ENCODE data around the gene TMEM109. TPM values are rescaled to one million over a fixed set of nuclear protein-coding genes. Genes with fewer than 3 reads are reported as not detected.

TMEM109 gene
- total and polyA plus RNA-seq, 2 of the 13 experiments (the other 11 are each of a cell fraction or from before 2014, with no cell fraction given): 7.7 to 18.0 TPM

- Histone ChIP-seq H4K20me1 (ENCODE audit: insufficient read depth, low read length) (no peaks in the 10 kb centered on the region), H3K4me3 (replicated peaks in 1 of 3; ENCODE audit: insufficient read depth in 1 of 3, low read depth in 2 of 3, low read length in 3 of 3) (no peak overlapping the region), H3K9me3 (ENCODE audit: low read length) (no peaks in the 10 kb centered on the region), H3K4me1 (ENCODE audit: insufficient read depth, low read length) (peaks cover 27% of the 10 kb centered on the region), H2AFZ (ENCODE audit: low read length) (no peak overlapping the region), H3K27ac (ENCODE audit: extremely low read length, insufficient read depth, low read length) (no peak overlapping the region), H3K4me2 (ENCODE audit: low read depth, low read length) (peak overlapping the region; percentile 64; the same call in 1 of the 2 replicates), H3K27me3 (ENCODE audit: control insufficient read depth in 1 of 2, insufficient read depth in 2 of 2, low read length in 2 of 2) (no peaks in the 10 kb centered on the region), H3K9ac (ENCODE audit: insufficient read depth, low read depth, low read length) (no peak overlapping the region), H3K36me3 (replicated peaks in 1 of 2; ENCODE audit: control insufficient read depth in 1 of 2, insufficient read depth in 2 of 2, low read length in 2 of 2) (peaks cover 0 to 7% of the 10 kb centered on the region in 2 experiments; a peak in 3 of 5 replicates), H3K79me2 (ENCODE audit: insufficient read depth, low read length) (no peaks in the 10 kb centered on the region)
- no peak for TF ChIP-seq TEF (CRISPR knock-in tag; IDR thresholded peaks at IDR 0.05)
- peak; percentile 82; the same call in 1 of the 2 replicates for TF ChIP-seq ZBTB33 (CRISPR knock-in tag; IDR thresholded peaks at IDR 0.05)
- no peak for TF ChIP-seq SNRNP70 (IDR thresholded peaks at IDR 0.05; ENCODE audit: low read depth, low read length)
- TF ChIP-seq PITX1 (CRISPR knock-in tag; IDR thresholded peaks at IDR 0.05): no peak
- peak; percentile 36; the same call in 1 of the 2 replicates for TF ChIP-seq ZBTB38 (CRISPR knock-in tag; IDR thresholded peaks at IDR 0.05)
- TF ChIP-seq FOSL2 (CRISPR knock-in tag; IDR thresholded peaks at IDR 0.05): peak; percentile 19; the same call in 1 of the 2 replicates
- TF ChIP-seq ZNF616 (CRISPR knock-in tag; IDR thresholded peaks at IDR 0.05; ENCODE audit: low read depth): no peak
- TF ChIP-seq CTCF (CRISPR knock-in tag; IDR thresholded peaks at IDR 0.05): peak; percentile 22; the same call in 1 of the 2 replicates
- intact Hi-C loops (cut with micrococcal nuclease; ENCODE audit: unreplicated experiment) (no loop called here), in situ Hi-C loops (cut with HindIII; ENCODE audit: extremely low pct_ligation_motif_present, low pct_unique_long_range_greater_than_20kb) (no loop called here)
- ChIA-PET POLR2A (interaction anchor here (0.9 to 1.4 kb wide), 2 partner anchors 9 kb away, joined by 3 to 4 read pairs; partner anchors contain the start of genes PRPF19 and TMEM132A), CTCF (ENCODE audit: low intra/inter-chr PET ratio, low total read pairs) (no interaction called here)
- ATAC-seq: peak; percentile 37
- FAIRE-seq: no peak
- no TSS peak for BruUV-seq (replicated peaks)
- no peak for DNase-seq (ENCODE audit: low spot score)
- WGBS (ENCODE audit: low lambda C conversion rate): 66% methylated on average over 17 of the region's 17 CpGs
Measured at GRCh38 chr11:60915248-60915914, 1.4 kb downstream of the TMEM109 start.
